GM21723 (cell line): ENCODE results near the gene CDC42BPA.

ENCODE experiments used
- ATAC-seq: cut with Tn5 transposase; IDR thresholded peaks from one replicate; pipeline ENCODE4 v1.9.1; 2021; ENCODE audit warnings: mild to moderate bottlenecking, moderate library complexity; ENCODE audit not compliant: unreplicated experiment

CDC42BPA gene

GRCh38 chr1:227072991-227073390, 245.3 kb downstream of the CDC42BPA start:
- no peak for ATAC-seq

- ATAC-seq = no peak
Observed at GRCh38 chr1:227071895-227072587, 246.3 kb downstream of the CDC42BPA start.

- no peak for ATAC-seq
Observed at GRCh38 chr1:227070638-227071285, 247.5 kb downstream of the CDC42BPA start.

- ATAC-seq = no peak
Observed at GRCh38 chr1:227069490-227069889, 248.8 kb downstream of the CDC42BPA start.

- ATAC-seq = no peak
Observed at GRCh38 chr1:227068883-227069282, 249.4 kb downstream of the CDC42BPA start.

GRCh38 chr1:227066999-227067398, 251.3 kb downstream of the CDC42BPA start:
- ATAC-seq = no peak

- no peak for ATAC-seq
Observed at GRCh38 chr1:227065311-227065710, 253.0 kb downstream of the CDC42BPA start.

GRCh38 chr1:227062306-227062705, 256.0 kb downstream of the CDC42BPA start:
- no peak for ATAC-seq

- ATAC-seq = no peak
Observed at GRCh38 chr1:227059076-227059475, 259.2 kb downstream of the CDC42BPA start.

- no peak for ATAC-seq
Observed at GRCh38 chr1:227058321-227058751, 260.0 kb downstream of the CDC42BPA start.

GRCh38 chr1:227049253-227049652, 269.0 kb downstream of the CDC42BPA start:
- ATAC-seq = no peak

- ATAC-seq = no peak
Observed at GRCh38 chr1:227043755-227044154, 274.5 kb downstream of the CDC42BPA start.

GRCh38 chr1:227042292-227042691, 276.0 kb downstream of the CDC42BPA start:
- ATAC-seq = no peak

- no peak for ATAC-seq
Observed at GRCh38 chr1:227038401-227038800, 279.9 kb downstream of the CDC42BPA start.

GRCh38 chr1:227037121-227037520, 281.2 kb downstream of the CDC42BPA start:
- ATAC-seq = no peak

GRCh38 chr1:227035316-227035715, 283.0 kb downstream of the CDC42BPA start:
- no peak for ATAC-seq

GRCh38 chr1:227033880-227034279, 284.4 kb downstream of the CDC42BPA start:
- no peak for ATAC-seq

GRCh38 chr1:227032396-227032795, 285.9 kb downstream of the CDC42BPA start:
- no peak for ATAC-seq

GRCh38 chr1:227016990-227017389, 301.3 kb downstream of the CDC42BPA start:
- no peak for ATAC-seq

- no peak for ATAC-seq
Observed at GRCh38 chr1:227010645-227011044, 307.6 kb downstream of the CDC42BPA start.

- ATAC-seq = no peak
Observed at GRCh38 chr1:227009937-227010336, 308.4 kb downstream of the CDC42BPA start.

GRCh38 chr1:227006226-227006796, 312.0 kb downstream of the CDC42BPA start:
- ATAC-seq = no peak
